ENCODE measurements around the gene CACNA2D3. TPM values are rescaled to one million over a fixed set of nuclear protein-coding genes. Genes with fewer than 3 reads are reported as not detected.

CACNA2D3 gene
- total RNA-seq, 1 experiment from 2014 or later = not detected

- no peak overlapping the region for H3K4me3 ChIP-seq (ENCODE audit: low read depth, low read length)
- no TSS peak for BruUV-seq (replicated peaks)
- CTCF ChIA-PET = no interaction called here
- Mint-ChIP-seq H3K27ac (ENCODE audit: unreplicated experiment) (no peak overlapping the region), H3K9me3 (ENCODE audit: unreplicated experiment) (no peaks in the 10 kb centered on the region), H3K36me3 (ENCODE audit: insufficient read depth, unreplicated experiment) (no peaks in the 10 kb centered on the region), H3K4me3 (ENCODE audit: unreplicated experiment) (no peak overlapping the region), H3K27me3 (ENCODE audit: insufficient read depth, unreplicated experiment) (peaks cover 16% of the 10 kb centered on the region), H3K4me1 (ENCODE audit: low read depth, unreplicated experiment) (no peaks in the 10 kb centered on the region)
- H3K4me1 ChIP-seq = no peaks in the 10 kb centered on the region
- POLR2A ChIA-PET = no interaction called here
- H3K27me3 ChIP-seq (replicated peaks; ENCODE audit: control insufficient read depth, insufficient read depth, low read length) = no peaks in the 10 kb centered on the region; the same call in 1 of the 2 replicates
- intact Hi-C loops (cut with micrococcal nuclease; ENCODE audit: unreplicated experiment) = no loop called here
- no peak for DNase-seq
- H3K9me3 ChIP-seq = no peaks in the 10 kb centered on the region
- no peaks in the 10 kb centered on the region for H3K36me3 ChIP-seq (ENCODE audit: control insufficient read depth, insufficient read depth, low read length)
- TF ChIP-seq CTCF (IDR thresholded peaks at IDR 0.05; ENCODE audit: insufficient read depth in 1 of 2, low read depth in 1 of 2, low read length in 1 of 2, severe bottlenecking in 1 of 2, unreplicated experiment in 1 of 2) = no peak
Measured at GRCh38 chr3:54866251-54866650, 743.9 kb downstream of the CACNA2D3 start.

GRCh38 chr3:54870423-54870822 lies 748.1 kb downstream of the CACNA2D3 start:
- no peak overlapping the region for H3K27ac Mint-ChIP-seq (ENCODE audit: unreplicated experiment)
- ChIA-PET POLR2A (no interaction called here), CTCF (no interaction called here)
- H3K36me3 Mint-ChIP-seq (ENCODE audit: insufficient read depth, unreplicated experiment) = no peaks in the 10 kb centered on the region
- no peak overlapping the region for H3K4me3 Mint-ChIP-seq (ENCODE audit: unreplicated experiment)
- H3K4me1 Mint-ChIP-seq (ENCODE audit: low read depth, unreplicated experiment) = no peaks in the 10 kb centered on the region
- H3K9me3 ChIP-seq = no peaks in the 10 kb centered on the region
- H3K27me3 ChIP-seq (replicated peaks; ENCODE audit: control insufficient read depth, insufficient read depth, low read length) = no peaks in the 10 kb centered on the region
- TF ChIP-seq CTCF (IDR thresholded peaks at IDR 0.05; ENCODE audit: insufficient read depth in 1 of 2, low read depth in 1 of 2, low read length in 1 of 2, severe bottlenecking in 1 of 2, unreplicated experiment in 1 of 2) = peak in 1 of 2 experiments; percentile 43
- no TSS peak for BruUV-seq (replicated peaks)
- H3K4me1 ChIP-seq = no peaks in the 10 kb centered on the region
- intact Hi-C loops (cut with micrococcal nuclease; ENCODE audit: unreplicated experiment) = loop anchor here (1.0 to 10.0 kb wide), 2 partner anchors 84 to 142 kb away; no protein-coding TSS in a partner anchor
- no peaks in the 10 kb centered on the region for H3K9me3 Mint-ChIP-seq (ENCODE audit: unreplicated experiment)
- H3K27me3 Mint-ChIP-seq (ENCODE audit: insufficient read depth, unreplicated experiment) = peaks cover 11% of the 10 kb centered on the region
- DNase-seq = peak; percentile 24 to 38
- H3K4me3 ChIP-seq (ENCODE audit: low read depth, low read length) = no peak overlapping the region
- H3K36me3 ChIP-seq (ENCODE audit: control insufficient read depth, insufficient read depth, low read length) = no peaks in the 10 kb centered on the region

GRCh38 chr3:54871867-54872266 lies 749.5 kb downstream of the CACNA2D3 start:
- Histone ChIP-seq H3K4me1 (no peaks in the 10 kb centered on the region), H3K36me3 (ENCODE audit: control insufficient read depth, insufficient read depth, low read length) (no peaks in the 10 kb centered on the region), H3K9me3 (no peaks in the 10 kb centered on the region), H3K4me3 (ENCODE audit: low read depth, low read length) (no peak overlapping the region), H3K27me3 (replicated peaks; ENCODE audit: control insufficient read depth, insufficient read depth, low read length) (no peaks in the 10 kb centered on the region; the same call in 1 of the 2 replicates)
- no TSS peak for BruUV-seq (replicated peaks)
- Mint-ChIP-seq H3K9me3 (ENCODE audit: unreplicated experiment) (no peaks in the 10 kb centered on the region), H3K4me3 (ENCODE audit: unreplicated experiment) (no peak overlapping the region), H3K4me1 (ENCODE audit: low read depth, unreplicated experiment) (no peaks in the 10 kb centered on the region), H3K27me3 (ENCODE audit: insufficient read depth, unreplicated experiment) (peaks cover 13% of the 10 kb centered on the region), H3K27ac (ENCODE audit: unreplicated experiment) (no peak overlapping the region), H3K36me3 (ENCODE audit: insufficient read depth, unreplicated experiment) (no peaks in the 10 kb centered on the region)
- intact Hi-C loops (cut with micrococcal nuclease; ENCODE audit: unreplicated experiment) = loop anchor here (10.0 kb wide), 1 partner anchor 83 kb away; no protein-coding TSS in a partner anchor
- ChIA-PET POLR2A (no interaction called here), CTCF (no interaction called here)
- no peak for DNase-seq
- no peak for TF ChIP-seq CTCF (IDR thresholded peaks at IDR 0.05; ENCODE audit: insufficient read depth in 1 of 2, low read depth in 1 of 2, low read length in 1 of 2, severe bottlenecking in 1 of 2, unreplicated experiment in 1 of 2)

Data from Caco-2 (cell line).